GM08714 (cell line): Measurements from ENCODE around the gene APOC4.

Experiments used
- H3K4me3 ChIP-seq: fragments of 200-500 bp; sonication (Bioruptor generic); 2 replicates; pipeline ENCODE4 v1.5.1; 2014; ENCODE audit warnings: mild to moderate bottlenecking, low read length, inconsistent platforms
- ZNF274 ChIP-seq: IDR thresholded peaks from 2 replicates; pipeline ENCODE4 v1.6.1; 2012; ENCODE audit warnings: mild to moderate bottlenecking, low read depth, low read length

APOC4 gene

DNA sequence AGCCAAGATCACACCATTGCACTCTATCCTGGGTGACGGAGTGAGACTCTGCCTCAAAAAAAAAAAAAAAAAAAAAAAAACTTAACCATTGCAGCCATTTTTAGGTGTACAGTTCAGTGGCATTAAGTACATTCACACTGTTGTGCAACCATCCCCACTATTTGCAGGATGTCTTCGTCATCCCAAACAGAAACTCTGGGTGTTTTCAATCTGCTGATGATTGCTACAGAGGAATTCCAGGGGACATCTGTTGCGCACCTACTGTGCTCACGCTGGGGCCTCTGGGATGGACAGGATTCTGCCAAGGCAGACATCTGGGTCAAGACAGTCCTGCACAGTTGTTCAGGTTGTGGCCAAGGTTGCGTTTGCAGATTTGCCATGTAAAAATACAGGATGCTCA is 2.4 kb upstream of the APOC4 start:
- no peak for TF ChIP-seq ZNF274
- H3K4me3 ChIP-seq: no peak overlapping the region

DNA sequence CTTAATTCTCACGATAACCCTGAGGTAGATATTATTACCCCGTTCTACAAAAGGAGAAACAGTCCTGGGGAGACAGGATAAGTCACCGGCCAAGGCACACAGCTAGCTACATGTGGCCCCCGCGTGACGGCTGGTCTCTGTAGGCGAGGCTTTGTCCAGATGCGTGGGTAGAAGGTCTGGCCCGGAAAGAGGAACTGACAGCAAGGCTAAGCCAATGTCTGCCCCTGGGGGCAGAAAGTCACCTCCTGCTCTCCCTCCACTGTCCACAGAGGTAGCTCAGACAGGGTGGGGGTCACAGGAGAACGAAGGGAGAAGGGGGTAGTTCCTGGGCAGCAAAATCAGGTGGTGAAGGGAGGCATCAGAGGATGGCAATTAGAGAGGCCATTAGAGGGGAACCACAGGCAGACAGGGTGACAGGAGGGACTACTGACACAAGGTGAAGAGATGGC is 1.8 kb downstream of the APOC4 start:
- no peak for TF ChIP-seq ZNF274
- no peak overlapping the region for H3K4me3 ChIP-seq

DNA sequence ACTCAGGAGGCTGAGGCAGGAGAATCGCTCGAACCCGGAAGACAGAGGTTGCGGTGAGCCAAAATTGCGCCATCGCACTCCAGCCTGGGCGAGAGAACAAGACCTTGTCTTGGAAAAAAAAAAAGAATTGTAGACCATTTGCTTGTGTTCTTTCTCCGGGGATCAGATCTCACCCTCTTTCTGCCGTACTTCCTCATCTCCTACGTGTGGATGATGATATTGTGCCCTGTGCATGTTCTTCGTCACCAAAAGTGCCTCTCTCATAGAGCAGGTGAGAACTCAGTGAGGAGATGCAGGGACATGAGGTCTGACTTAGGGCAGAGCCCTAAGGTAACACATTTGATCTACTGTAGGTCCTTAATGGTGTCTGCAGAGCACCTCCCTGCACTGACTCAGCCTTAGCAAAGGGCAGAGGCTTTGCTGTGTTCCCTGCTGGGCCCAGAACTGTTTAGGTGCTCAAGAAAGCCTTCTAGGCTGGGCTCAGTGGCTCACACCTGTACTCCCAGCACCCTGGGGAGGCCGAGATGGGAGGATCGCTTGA is 5.1 kb downstream of the APOC4 start:
- H3K4me3 ChIP-seq: no peak overlapping the region
- no peak for TF ChIP-seq ZNF274

DNA sequence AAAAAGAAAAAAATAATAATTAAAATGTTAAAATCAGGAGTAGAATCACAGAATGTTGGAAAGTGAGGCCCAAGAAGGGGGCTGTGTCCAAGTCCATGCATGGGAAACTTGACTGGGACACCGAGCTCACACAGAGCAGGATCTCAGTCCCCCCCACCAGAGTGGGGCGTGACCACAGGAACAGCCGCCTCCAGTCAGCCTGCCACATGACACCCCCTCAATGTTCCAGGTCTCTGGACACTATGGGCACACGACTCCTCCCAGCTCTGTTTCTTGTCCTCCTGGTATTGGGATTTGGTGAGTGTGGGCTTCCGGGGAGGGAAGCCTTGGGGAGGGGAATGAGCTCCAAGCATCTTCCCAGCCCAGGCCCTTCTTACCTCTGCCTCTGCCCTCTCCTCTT is 6.2 kb downstream of the APOC4 start:
- no peak for TF ChIP-seq ZNF274
- H3K4me3 ChIP-seq: no peak overlapping the region

GRCh38 chr19:44948763-44949374 is 6.8 kb downstream of the APOC4 start:
- no peak for TF ChIP-seq ZNF274

GRCh38 chr19:44949550-44949949 is 7.5 kb downstream of the APOC4 start:
- H3K4me3 ChIP-seq: no peak overlapping the region
- TF ChIP-seq ZNF274: no peak

More at GRCh38 chr19:44948763-44949374, 6.8 kb downstream of the APOC4 start:
- no peak overlapping the region for H3K4me3 ChIP-seq

- no peak overlapping the region for H3K4me3 ChIP-seq
These were observed 9.4 kb downstream of the APOC4 start for GRCh38 chr19:44951179-44952159.

GRCh38 chr19:44954278-44954648 is 12.2 kb downstream of the APOC4 start:
- no peak for TF ChIP-seq ZNF274
- peak overlapping the region; percentile 84 for H3K4me3 ChIP-seq

More at GRCh38 chr19:44951179-44952159, 9.4 kb downstream of the APOC4 start:
- no peak for TF ChIP-seq ZNF274

GRCh38 chr19:44954649-44955504 is 12.8 kb downstream of the APOC4 start, which contains the start of gene CLPTM1:
CLPTM1 (plus strand) TSS chr19:44955380; CDS start chr19:44955396, 16 bp downstream.
- no peak for TF ChIP-seq ZNF274
- peak within 1 kb of the TSS; percentile 84 for H3K4me3 ChIP-seq

DNA sequence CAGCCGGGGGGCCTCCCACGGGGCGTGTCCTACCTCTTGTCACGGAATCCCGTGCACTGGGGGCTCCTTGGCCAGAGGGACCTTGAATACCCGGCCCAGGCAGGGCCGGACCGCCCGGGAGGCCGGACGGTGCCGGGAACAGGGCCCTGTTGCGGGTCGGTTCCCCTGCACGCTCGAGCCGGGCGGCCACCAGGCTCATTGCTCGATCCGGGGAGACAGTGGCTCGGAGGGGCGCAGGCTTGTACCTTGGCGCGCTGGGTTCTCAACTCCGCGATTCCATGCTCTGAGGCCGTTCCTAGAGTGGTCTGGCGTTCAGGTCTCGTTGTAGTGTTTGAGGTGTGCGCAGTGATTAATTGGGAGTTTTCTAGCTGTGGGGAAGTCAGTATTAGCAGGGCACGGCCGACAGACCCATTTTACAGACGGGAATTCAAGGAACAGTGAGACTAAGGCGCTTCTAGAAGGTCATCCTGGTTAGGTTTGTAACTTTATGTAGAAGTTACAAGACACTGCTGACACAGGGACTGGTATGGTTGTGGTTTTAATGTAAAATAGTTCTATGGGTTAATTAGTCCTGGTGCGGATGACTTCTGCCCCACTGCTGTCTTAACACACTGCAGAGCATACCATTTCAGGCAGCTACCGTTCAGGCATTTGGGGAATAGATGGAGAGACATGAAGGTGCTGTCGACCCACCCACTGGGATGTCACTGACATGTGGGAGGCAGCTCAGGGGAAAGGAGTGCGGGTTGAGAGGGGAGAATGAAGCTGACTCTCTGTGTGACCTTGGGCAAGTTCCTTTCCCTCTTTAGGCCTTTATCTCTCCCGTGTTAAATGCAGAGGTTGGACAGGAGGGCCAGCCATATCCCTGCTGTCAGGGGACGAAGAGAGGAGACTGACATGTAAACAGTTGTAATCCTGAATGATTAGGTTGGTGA is 13.7 kb downstream of the APOC4 start:
- peak overlapping the region; percentile 76 for H3K4me3 ChIP-seq
- no peak for TF ChIP-seq ZNF274

DNA sequence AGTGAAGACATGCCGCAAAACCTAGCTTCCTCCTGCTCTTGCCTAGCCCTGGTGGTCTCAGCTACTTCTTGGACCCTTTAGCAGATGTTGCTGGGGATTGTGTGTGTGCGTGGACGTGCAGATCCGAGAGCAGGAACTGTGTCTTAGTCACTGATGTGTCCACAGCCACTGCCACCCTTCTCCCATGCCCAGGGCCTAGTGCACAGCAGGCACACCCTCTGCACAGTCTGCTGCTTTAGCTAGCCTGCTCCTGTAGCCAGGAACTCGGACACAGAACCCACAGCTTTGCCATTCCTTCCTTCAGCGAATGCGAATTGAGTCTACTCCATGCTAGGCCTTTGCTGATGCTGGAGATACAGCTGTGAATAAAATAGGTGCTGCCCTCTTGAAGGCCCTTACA is 15.5 kb downstream of the APOC4 start:
- H3K4me3 ChIP-seq: no peak overlapping the region
- TF ChIP-seq ZNF274: no peak

- TF ChIP-seq ZNF274: no peak
- no peak overlapping the region for H3K4me3 ChIP-seq
These were observed 16.1 kb downstream of the APOC4 start for GRCh38 chr19:44958090-44958489.

- TF ChIP-seq ZNF274: no peak
- H3K4me3 ChIP-seq: no peak overlapping the region
These were observed 17.7 kb downstream of the APOC4 start for GRCh38 chr19:44959691-44960090.
